B cell (primary cell): ENCODE data around the gene SPAM1.

Experiments
- CTCF ChIP-seq: fragments of 200-600 bp; IDR thresholded peaks from one replicate; pipeline ENCODE4 v1.8.0; 2022; ENCODE audit warnings: antibody characterized with exemption, mild to moderate bottlenecking
- EZH2 ChIP-seq: IDR thresholded peaks from 2 replicates; pipeline ENCODE4 v1.6.1; 2012; ENCODE audit warnings: borderline replicate concordance, low read depth, mild to moderate bottlenecking, moderate library complexity, low read length; ENCODE audit not compliant: insufficient read depth, poor library complexity, severe bottlenecking

- TF ChIP-seq CTCF = no peak
- TF ChIP-seq EZH2 = no peak
Measured at GRCh38 chr7:123998921-123999320, 73.9 kb downstream of the SPAM1 start.
